ENCODE results near the gene MERTK. TPM values are rescaled to one million over a fixed set of nuclear protein-coding genes. Genes with fewer than 3 reads are reported as not detected.
"Not testable (repeated sequence)": the region's sequence is repeated elsewhere in the genome, so short reads cannot be mapped to it uniquely, and the experiment has no call there.

The MERTK gene
- polyA plus RNA-seq, 4 donors = 19.5 to 24.6 (median 23.1) TPM

DNA sequence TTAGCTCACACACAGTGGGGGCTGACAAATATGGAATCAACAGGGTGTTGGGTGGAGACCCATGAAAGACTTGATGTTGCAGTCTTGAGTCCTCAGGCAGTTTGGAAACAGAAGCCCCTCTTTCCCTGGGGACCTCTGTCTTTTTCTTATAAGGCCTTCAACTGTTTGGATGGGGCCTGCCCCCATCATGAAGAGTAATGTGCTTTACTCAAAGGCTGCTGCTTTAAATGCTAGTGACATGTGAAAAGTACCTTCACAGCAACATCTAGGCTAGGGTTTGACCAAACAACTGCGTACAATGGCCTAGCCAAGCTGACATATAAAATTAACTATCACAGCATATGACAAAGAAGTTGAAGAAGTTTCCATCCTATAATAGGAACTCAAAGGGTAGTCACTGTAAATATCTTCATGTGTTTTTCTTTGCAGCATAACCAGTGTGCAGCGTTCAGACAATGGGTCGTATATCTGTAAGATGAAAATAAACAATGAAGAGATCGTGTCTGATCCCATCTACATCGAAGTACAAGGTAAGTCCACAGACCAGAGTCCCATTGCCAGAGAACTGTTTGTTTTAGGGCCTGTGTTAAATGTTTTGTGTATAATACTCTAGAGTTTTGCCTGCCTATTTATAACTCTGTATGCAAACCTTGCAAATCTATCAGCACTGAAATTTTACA is 46.3 kb downstream of the MERTK start:
- DNase-seq (ENCODE audit: low read depth in 4 of 4, low spot score in 3 of 4) = no peak

DNA sequence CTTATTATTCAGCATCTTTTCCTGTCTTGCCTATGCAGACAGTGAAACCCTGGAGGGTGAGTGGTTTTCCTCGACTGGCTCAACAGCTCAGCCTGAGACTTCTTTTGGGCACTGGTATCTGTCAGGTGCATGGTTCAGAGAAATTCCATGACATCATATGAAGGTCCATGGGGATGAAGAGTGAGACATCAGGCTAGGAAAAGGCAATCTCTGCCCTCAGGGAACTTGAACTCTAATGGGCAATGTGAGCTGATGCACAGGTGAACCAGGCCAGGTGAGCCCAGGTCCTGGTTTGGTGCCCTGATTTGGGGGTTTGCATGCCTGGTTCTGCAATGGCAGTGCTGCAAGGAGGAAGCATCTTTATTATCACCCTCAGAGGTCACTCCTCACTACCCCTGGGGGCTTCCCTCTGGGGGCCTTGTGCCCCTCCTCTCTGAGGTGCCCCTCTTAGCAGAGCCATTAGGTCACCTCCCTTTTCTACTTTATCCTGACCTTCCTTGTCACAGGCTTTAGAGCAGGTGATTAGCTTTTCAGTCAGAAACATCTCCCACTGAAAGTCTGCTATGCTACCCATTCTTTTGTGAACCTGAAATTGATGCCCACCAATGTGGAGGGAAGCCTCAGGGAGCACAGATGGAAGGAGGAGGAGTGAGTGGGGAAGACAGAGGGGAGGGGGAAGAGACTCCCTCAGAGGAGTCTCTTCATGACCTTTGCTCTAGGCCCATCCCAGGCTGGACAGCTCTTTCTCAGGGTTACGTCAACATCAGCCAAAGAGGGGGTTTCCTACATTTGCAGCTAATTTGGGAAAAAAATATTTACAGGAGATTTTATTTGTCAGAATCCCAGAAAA is 47.3 kb downstream of the MERTK start:
- no peak for DNase-seq (ENCODE audit: low read depth in 4 of 4, low spot score in 3 of 4)

DNA sequence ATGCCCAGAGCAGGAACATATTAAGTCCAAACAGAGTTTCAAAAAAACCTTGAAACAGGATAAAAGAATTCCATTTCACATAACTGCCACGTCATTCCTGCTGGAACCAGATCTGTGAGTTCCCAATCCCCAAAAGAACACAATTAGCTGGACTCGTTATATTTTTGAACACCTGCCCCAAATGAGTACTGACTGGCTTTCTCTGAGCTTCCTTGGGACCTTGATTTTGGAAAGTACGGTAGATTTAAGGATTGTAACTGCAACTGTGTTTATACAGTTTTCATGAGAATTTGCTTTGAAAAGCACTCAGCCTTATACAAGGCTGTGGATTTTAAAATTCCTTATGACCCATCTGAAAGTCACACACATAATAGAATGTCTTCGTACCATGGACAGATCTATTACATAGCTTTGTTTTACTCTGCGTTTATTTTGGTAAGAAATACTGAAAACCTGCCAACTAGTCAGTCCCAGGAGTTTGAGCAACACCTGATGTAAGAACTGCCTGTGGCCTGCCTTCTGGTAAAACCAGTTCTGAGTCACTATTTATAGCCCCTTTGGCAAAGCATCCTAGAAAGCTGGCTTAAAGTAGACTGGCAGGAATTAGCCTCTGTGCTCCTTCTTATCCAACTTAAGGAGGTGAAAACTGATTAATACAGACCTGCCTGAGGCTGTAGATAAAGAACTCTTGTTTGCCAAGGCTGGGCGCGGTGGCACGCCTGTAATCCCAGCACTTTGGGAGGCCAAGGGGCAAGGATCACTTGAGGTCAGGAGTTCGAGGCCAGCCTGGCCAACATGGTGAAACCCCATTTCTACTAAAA is 48.1 kb downstream of the MERTK start:
- peak in 2 of 4 donors; percentile 8 to 28 for DNase-seq (ENCODE audit: low read depth in 4 of 4, low spot score in 3 of 4)

GRCh38 chr2:111947219-111947618 is 48.8 kb downstream of the MERTK start:
- no peak for DNase-seq (ENCODE audit: low read depth in 4 of 4, low spot score in 3 of 4)

GRCh38 chr2:111948832-111949231 is 50.4 kb downstream of the MERTK start:
- DNase-seq (ENCODE audit: low read depth in 4 of 4, low spot score in 3 of 4) = no peak

- DNase-seq (ENCODE audit: low read depth in 4 of 4, low spot score in 3 of 4) = no peak
These were observed 51.8 kb downstream of the MERTK start for GRCh38 chr2:111950236-111950635.

DNA sequence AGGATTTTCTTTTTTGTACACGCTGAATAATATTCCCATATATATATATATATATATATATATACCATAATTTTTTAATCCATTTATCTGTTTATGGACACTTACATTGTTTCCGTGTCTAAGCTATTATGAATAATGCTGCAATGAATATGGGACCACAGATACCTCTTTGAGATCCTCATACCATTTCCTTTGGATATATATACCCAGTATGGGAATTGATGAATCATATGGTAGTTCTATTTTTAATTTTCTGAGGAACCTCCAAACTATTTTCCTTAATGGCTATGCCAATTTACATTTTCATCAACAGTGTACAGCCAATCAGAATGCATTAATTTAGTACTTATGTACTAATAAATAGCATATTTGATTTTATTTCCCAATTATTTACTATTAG is 53.1 kb downstream of the MERTK start:
- no peak for DNase-seq (ENCODE audit: low read depth in 4 of 4, low spot score in 3 of 4)

GRCh38 chr2:111952871-111953452 is 54.6 kb downstream of the MERTK start:
- no peak for DNase-seq (ENCODE audit: low read depth in 4 of 4, low spot score in 3 of 4)

GRCh38 chr2:111954602-111955332 is 56.4 kb downstream of the MERTK start:
- DNase-seq (ENCODE audit: low read depth in 4 of 4, low spot score in 3 of 4) = no peak

GRCh38 chr2:111957872-111958354 is 59.5 kb downstream of the MERTK start:
- no peak for DNase-seq (ENCODE audit: low read depth in 4 of 4, low spot score in 3 of 4)

DNA sequence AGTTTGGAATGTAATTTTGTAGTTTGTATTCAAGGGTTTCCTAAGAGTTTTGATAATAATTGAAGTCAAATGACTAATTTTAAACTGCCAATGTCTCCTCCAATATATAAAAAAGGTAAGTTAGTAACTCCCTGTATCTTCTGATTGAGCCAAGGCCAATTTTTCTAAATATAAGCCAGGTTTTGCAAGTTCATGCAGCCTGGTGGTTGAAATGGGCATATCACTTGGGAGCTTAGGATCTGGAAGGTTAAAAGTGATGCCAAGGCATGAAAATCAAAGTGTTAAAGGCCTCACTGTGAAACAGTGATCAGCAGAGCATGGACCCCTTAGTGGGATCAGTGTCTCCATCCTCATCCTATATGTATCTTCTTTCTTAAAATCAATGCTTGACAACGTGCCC is 60.5 kb downstream of the MERTK start:
- no peak for DNase-seq (ENCODE audit: low read depth in 4 of 4, low spot score in 3 of 4)

- DNase-seq (ENCODE audit: low read depth in 4 of 4, low spot score in 3 of 4) = no peak
These were observed 63.3 kb downstream of the MERTK start for GRCh38 chr2:111961663-111962062.

GRCh38 chr2:111963086-111963485 is 64.7 kb downstream of the MERTK start:
- not testable (repeated sequence) for DNase-seq (ENCODE audit: low read depth in 4 of 4, low spot score in 3 of 4)

DNA sequence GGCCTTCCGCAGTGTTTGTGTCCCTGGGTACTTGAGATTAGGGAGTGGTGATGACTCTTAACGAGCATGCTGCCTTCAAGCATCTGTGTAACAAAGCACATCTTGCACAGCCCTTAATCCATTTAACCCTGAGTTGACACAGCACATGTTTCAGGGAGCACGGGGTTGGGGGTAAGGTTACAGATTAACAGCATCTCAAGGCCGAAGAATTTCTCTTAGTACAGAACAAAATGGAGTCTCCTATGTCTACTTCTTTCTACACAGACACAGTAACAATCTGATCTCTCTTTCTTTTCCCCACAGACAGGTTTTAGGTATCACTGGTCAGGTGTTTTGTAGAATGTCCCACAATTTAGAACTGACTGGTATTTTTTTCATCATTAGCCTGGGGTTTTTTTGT is 65.1 kb downstream of the MERTK start:
- not testable (repeated sequence) for DNase-seq (ENCODE audit: low read depth in 4 of 4, low spot score in 3 of 4)

DNA sequence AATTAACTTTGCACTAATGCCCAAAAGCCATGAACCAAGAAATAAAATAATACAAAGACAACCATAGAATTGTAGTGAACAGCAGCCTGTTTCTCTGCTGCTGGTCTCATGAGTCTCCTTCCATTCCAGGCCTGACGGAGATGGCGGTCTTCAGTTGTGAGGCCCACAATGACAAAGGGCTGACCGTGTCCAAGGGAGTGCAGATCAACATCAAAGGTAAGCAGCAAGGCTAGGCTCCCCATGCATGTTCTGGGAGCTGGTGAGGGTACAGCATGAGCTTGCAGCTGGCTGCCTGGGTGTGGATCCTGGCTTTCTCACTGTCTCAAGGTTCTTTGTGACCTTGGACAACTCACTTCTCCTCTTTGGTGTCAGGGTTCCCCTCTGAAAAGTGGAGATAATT is 66.7 kb downstream of the MERTK start:
- no peak for DNase-seq (ENCODE audit: low read depth in 4 of 4, low spot score in 3 of 4)

GRCh38 chr2:111966241-111966640 is 67.8 kb downstream of the MERTK start:
- no peak for DNase-seq (ENCODE audit: low read depth in 4 of 4, low spot score in 3 of 4)

- no peak for DNase-seq (ENCODE audit: low read depth in 4 of 4, low spot score in 3 of 4)
These were observed 68.6 kb downstream of the MERTK start for GRCh38 chr2:111967018-111967417.

- no peak for DNase-seq (ENCODE audit: low read depth in 4 of 4, low spot score in 3 of 4)
These were observed 72.0 kb downstream of the MERTK start for GRCh38 chr2:111970453-111970852.

- no peak for DNase-seq (ENCODE audit: low read depth in 4 of 4, low spot score in 3 of 4)
These were observed 74.7 kb downstream of the MERTK start for GRCh38 chr2:111972955-111973565.

DNA sequence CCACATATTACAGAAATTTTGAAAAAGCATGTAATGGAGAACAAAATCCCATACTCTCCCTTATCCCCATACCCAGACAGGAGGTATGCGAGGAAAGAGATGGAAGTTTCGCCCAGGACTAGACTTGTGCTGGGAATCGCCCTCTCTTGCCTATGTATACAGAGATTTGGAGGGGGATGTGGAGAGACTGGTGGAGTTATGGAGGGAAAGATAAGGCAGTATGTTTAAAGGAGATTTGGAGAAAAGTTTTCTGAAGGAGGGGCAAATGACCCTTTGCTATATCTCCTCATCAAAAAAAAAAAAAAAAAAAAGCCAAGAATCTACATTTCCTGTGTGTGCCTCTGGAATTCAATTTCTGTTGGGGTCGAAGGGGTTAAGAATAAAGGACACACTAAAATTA is 75.3 kb downstream of the MERTK start:
- DNase-seq (ENCODE audit: low read depth in 4 of 4, low spot score in 3 of 4) = no peak
